HepG2 (cell line): ENCODE measurements around the gene KLF6. TPM values are rescaled to one million over a fixed set of nuclear protein-coding genes. Genes with fewer than 3 reads are reported as not detected.

ENCODE experiments used
- AGO2 ChIP-seq: fragments of 200-400 bp; formaldehyde crosslinking; optimal IDR thresholded peaks from 2 replicates; pipeline ENCODE3; 2017; ENCODE audit warnings: mild to moderate bottlenecking, low read depth, low read length, moderate library complexity
- ATF4 ChIP-seq, 2 experiments: fragments of 450-650 bp in 1 of 2; sonication (generic) in 1 of 2; formaldehyde crosslinking; IDR thresholded peaks; 2 replicates each; pipeline versions ENCODE4 v1.5.0 to v1.8.0; 2020 to 2022; ENCODE audit warnings: mild to moderate bottlenecking in 1 of 2, missing genetic modification reagents in 1 of 2
- BORCS8-MEF2B ChIP-seq: sonication (generic); formaldehyde crosslinking; IDR thresholded peaks from 2 replicates; pipeline ENCODE4 v1.8.0; 2022; ENCODE audit warnings: mild to moderate bottlenecking, missing genetic modification reagents
- CC2D1A ChIP-seq: sonication (generic); formaldehyde crosslinking; IDR thresholded peaks from 2 replicates; pipeline ENCODE4 v1.8.1; 2023; ENCODE audit warnings: mild to moderate bottlenecking, missing genetic modification reagents
- CENPX ChIP-seq: sonication (generic); formaldehyde crosslinking; IDR thresholded peaks from 2 replicates; pipeline ENCODE4 v1.9.0; 2021; ENCODE audit warnings: mild to moderate bottlenecking, missing genetic modification reagents, moderate library complexity
- CHCHD3 ChIP-seq: sonication (generic); formaldehyde crosslinking; IDR thresholded peaks from 2 replicates; pipeline ENCODE4 v1.8.0; 2022; ENCODE audit warnings: mild to moderate bottlenecking, missing genetic modification reagents, moderate library complexity
- HIVEP1 ChIP-seq: sonication (generic); formaldehyde crosslinking; IDR thresholded peaks from 2 replicates; pipeline ENCODE4 v1.4.0; 2020; ENCODE audit warnings: mild to moderate bottlenecking, missing genetic modification reagents
- IRF2 ChIP-seq: IDR thresholded peaks from 2 replicates; pipeline ENCODE4 v1.6.1; 2018; ENCODE audit warnings: missing genetic modification reagents, missing compliant biosample characterization
- JDP2 ChIP-seq: sonication (generic); formaldehyde crosslinking; IDR thresholded peaks from 2 replicates; pipeline ENCODE4 v1.8.1; 2022; ENCODE audit warnings: missing genetic modification reagents, borderline replicate concordance
- KDM4B ChIP-seq: sonication (generic); formaldehyde crosslinking; IDR thresholded peaks from 2 replicates; pipeline ENCODE4 v1.4.0; 2020; ENCODE audit warnings: missing genetic modification reagents
- MEF2D ChIP-seq: sonication (generic); formaldehyde crosslinking; IDR thresholded peaks from 2 replicates; pipeline ENCODE4 v1.5.1; 2020; ENCODE audit warnings: mild to moderate bottlenecking, missing genetic modification reagents
- MTF2 ChIP-seq: sonication (generic); formaldehyde crosslinking; IDR thresholded peaks from 2 replicates; pipeline ENCODE4 v1.5.0; 2020; ENCODE audit warnings: missing genetic modification reagents, borderline replicate concordance
- PAWR ChIP-seq: sonication (generic); formaldehyde crosslinking; IDR thresholded peaks from 2 replicates; pipeline ENCODE4 v1.4.0; 2020; ENCODE audit warnings: missing genetic modification reagents, mild to moderate bottlenecking, borderline replicate concordance
- PRDM4 ChIP-seq: sonication (generic); formaldehyde crosslinking; IDR thresholded peaks from 2 replicates; pipeline ENCODE4 v1.9.0; 2021; ENCODE audit warnings: missing genetic modification reagents, borderline replicate concordance
- YEATS4 ChIP-seq: sonication (generic); formaldehyde crosslinking; IDR thresholded peaks from 2 replicates; pipeline ENCODE4 v1.4.0; 2020; ENCODE audit warnings: missing genetic modification reagents, borderline replicate concordance
- ZFP36L1 ChIP-seq: sonication (generic); formaldehyde crosslinking; IDR thresholded peaks from 2 replicates; pipeline ENCODE4 v1.8.0; 2022; ENCODE audit warnings: mild to moderate bottlenecking, missing genetic modification reagents, moderate library complexity
- ZIK1 ChIP-seq: sonication (generic); formaldehyde crosslinking; IDR thresholded peaks from 2 replicates; pipeline ENCODE4 v1.5.0; 2020; ENCODE audit warnings: mild to moderate bottlenecking, low read depth, missing genetic modification reagents, borderline replicate concordance
- ZNF44 ChIP-seq: sonication (generic); formaldehyde crosslinking; IDR thresholded peaks from 2 replicates; pipeline ENCODE4 v1.5.1; 2020; ENCODE audit warnings: mild to moderate bottlenecking, missing genetic modification reagents
- ZNF446 ChIP-seq: sonication (generic); formaldehyde crosslinking; IDR thresholded peaks from 2 replicates; pipeline ENCODE4 v1.5.0; 2020; ENCODE audit warnings: mild to moderate bottlenecking, missing genetic modification reagents
- ZNF878 ChIP-seq: sonication (generic); formaldehyde crosslinking; IDR thresholded peaks from 2 replicates; pipeline ENCODE4 v1.8.1; 2023; ENCODE audit warnings: mild to moderate bottlenecking, missing genetic modification reagents, moderate library complexity
- polyA plus RNA-seq, 8 experiments: library from polyadenylated mRNA; depleted of rRNA in 3 of 8; stranded (reverse) in 7 of 8; unstranded in 1 of 8; fragments of >200 nt; fragmentation: Illumina TruSeq in 4 of 8; extraction: Trizol in 4 of 8; gene quantifications; 2 replicates each; pipeline versions ENCODE4 v1.2.1 to v1.2.3, GENCODE V29; 2011 to 2016; ENCODE audit warnings: low read depth in 4 of 8, missing spikeins in 1 of 8, mixed read lengths in 1 of 8; ENCODE audit not compliant: insufficient read depth in 1 of 8
- total RNA-seq, 5 experiments: library from RNA; depleted of rRNA; stranded (reverse); fragments of >200 nt; fragmentation: Illumina TruSeq; extraction: Trizol; gene quantifications; 2 replicates each; pipeline ENCODE4 v1.2.3, GENCODE V29; 2016; ENCODE audit warnings: low read depth in 1 of 5
- TF ChIP-seq, protein P1 (sequence below): sonication (generic); formaldehyde crosslinking; IDR thresholded peaks from 2 replicates; pipeline ENCODE4 v1.4.0; 2020; ENCODE audit warnings: missing genetic modification reagents
- TF ChIP-seq, protein P2 (sequence below): sonication (generic); formaldehyde crosslinking; conservative IDR thresholded peaks from 2 replicates; pipeline ENCODE4 v1.4.0; 2020; ENCODE audit warnings: missing genetic modification reagents
- TF ChIP-seq, protein P3 (sequence below): sonication (generic); formaldehyde crosslinking; IDR thresholded peaks from 2 replicates; pipeline ENCODE4 v1.4.0; 2020; ENCODE audit warnings: missing genetic modification reagents; ENCODE audit errors: not compliant biosample characterization

The KLF6 gene
- total and polyA plus RNA-seq, 2 of the 13 experiments (the other 11 are each of a cell fraction or from before 2014, with no cell fraction given) = 27.0 to 71.9 TPM

GRCh38 chr10:3740157-3740871 lies 44.7 kb downstream of the KLF6 start (continued):
- no peak for TF ChIP-seq PRDM4 (CRISPR knock-in tag)
- no peak for TF ChIP-seq ZNF446 (CRISPR knock-in tag)
- TF ChIP-seq KDM4B (CRISPR knock-in tag) = no peak
- TF ChIP-seq AGO2 = no peak
- TF ChIP-seq, protein P1, sequence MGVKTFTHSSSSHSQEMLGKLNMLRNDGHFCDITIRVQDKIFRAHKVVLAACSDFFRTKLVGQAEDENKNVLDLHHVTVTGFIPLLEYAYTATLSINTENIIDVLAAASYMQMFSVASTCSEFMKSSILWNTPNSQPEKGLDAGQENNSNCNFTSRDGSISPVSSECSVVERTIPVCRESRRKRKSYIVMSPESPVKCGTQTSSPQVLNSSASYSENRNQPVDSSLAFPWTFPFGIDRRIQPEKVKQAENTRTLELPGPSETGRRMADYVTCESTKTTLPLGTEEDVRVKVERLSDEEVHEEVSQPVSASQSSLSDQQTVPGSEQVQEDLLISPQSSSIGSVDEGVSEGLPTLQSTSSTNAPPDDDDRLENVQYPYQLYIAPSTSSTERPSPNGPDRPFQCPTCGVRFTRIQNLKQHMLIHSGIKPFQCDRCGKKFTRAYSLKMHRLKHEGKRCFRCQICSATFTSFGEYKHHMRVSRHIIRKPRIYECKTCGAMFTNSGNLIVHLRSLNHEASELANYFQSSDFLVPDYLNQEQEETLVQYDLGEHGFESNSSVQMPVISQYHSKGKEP = no peak
- TF ChIP-seq ZFP36L1 = no peak
- peak in 1 of 2 experiments; percentile 68; a peak in 1 of 4 replicates for TF ChIP-seq ATF4 (CRISPR knock-in tag; IDR thresholded peaks at IDR 0.05)
- TF ChIP-seq BORCS8-MEF2B (CRISPR knock-in tag) = no peak
- TF ChIP-seq, protein P2, sequence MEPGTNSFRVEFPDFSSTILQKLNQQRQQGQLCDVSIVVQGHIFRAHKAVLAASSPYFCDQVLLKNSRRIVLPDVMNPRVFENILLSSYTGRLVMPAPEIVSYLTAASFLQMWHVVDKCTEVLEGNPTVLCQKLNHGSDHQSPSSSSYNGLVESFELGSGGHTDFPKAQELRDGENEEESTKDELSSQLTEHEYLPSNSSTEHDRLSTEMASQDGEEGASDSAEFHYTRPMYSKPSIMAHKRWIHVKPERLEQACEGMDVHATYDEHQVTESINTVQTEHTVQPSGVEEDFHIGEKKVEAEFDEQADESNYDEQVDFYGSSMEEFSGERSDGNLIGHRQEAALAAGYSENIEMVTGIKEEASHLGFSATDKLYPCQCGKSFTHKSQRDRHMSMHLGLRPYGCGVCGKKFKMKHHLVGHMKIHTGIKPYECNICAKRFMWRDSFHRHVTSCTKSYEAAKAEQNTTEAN (CRISPR knock-in tag) = peak; percentile 76
- TF ChIP-seq JDP2 (CRISPR knock-in tag) = no peak
- no peak for TF ChIP-seq ZIK1 (CRISPR knock-in tag)
- no peak for TF ChIP-seq ZNF44
- no peak for TF ChIP-seq CC2D1A (CRISPR knock-in tag)
- no peak for TF ChIP-seq YEATS4 (CRISPR knock-in tag)
- TF ChIP-seq IRF2 (CRISPR knock-in tag) = no peak; the same call in 1 of the 2 replicates
- TF ChIP-seq ZNF878 = 0 out of 2 replicates have a peak, but pooled peaks have one; percentile 27
- no peak for TF ChIP-seq MTF2 (CRISPR knock-in tag)
- TF ChIP-seq CENPX (CRISPR knock-in tag) = no peak
- TF ChIP-seq MEF2D (CRISPR knock-in tag) = peak; percentile 59; the same call in 1 of the 2 replicates
- no peak for TF ChIP-seq HIVEP1 (CRISPR knock-in tag)
- no peak for TF ChIP-seq PAWR (CRISPR knock-in tag)
- TF ChIP-seq CHCHD3 = no peak
- TF ChIP-seq, protein P3, sequence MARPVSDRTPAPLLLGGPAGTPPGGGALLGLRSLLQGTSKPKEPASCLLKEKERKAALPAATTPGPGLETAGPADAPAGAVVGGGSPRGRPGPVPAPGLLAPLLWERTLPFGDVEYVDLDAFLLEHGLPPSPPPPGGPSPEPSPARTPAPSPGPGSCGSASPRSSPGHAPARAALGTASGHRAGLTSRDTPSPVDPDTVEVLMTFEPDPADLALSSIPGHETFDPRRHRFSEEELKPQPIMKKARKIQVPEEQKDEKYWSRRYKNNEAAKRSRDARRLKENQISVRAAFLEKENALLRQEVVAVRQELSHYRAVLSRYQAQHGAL (CRISPR knock-in tag) = no peak
